Glomerular endothelial cell (primary cell): ENCODE data around the gene CDC20B. TPM values are rescaled to one million over a fixed set of nuclear protein-coding genes. Genes with fewer than 3 reads are reported as not detected.
"Not testable (repeated sequence)": the region's sequence is repeated elsewhere in the genome, so short reads cannot be mapped to it uniquely, and the experiment has no call there.

Experiments
- DNase-seq: peaks from one replicate; pipeline ENCODE4 v3.0.0-alpha.2; 2011; ENCODE audit warnings: low read depth, low spot score; ENCODE audit errors: extremely low read depth
- total RNA-seq: library from RNA; depleted of rRNA; stranded (reverse); fragments of >200 nt; gene quantifications from 2 replicates; pipeline ENCODE4 v1.2.3, GENCODE V29; 2015

The CDC20B gene
- total RNA-seq, 1 donor from 2014 or later = 0.23 TPM

DNA sequence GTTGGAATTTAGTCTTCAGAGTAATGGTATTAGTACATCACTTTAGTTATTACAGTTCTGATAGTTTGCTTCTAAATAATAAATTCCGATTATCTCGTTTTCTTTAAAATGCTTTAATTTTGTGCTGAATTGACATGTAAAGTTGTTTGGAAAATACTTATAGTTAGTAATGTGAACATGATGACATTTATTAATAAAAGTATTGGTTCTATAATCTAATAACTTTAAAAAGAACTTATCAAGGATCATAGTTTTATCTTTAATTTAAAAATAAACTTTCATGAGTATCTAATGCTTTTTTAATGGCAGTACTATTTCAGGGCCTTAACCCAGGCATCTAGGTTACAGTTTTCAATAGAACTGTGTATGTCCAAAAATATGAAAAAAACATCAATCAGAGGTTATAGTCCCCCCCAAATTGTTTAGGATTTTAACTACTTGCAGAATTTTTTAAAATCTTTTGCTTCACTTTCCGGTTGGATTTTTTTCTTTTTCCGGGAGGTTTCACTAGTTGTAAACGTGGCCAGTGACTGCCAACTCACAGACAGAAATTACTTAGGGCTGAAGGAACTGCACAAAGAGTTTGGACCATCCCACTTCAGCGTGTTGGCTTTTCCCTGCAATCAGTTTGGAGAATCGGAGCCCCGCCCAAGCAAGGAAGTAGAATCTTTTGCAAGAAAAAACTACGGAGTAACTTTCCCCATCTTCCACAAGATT lies 12.3 kb downstream of the CDC20B start:
- peak; percentile 90 for DNase-seq

DNA sequence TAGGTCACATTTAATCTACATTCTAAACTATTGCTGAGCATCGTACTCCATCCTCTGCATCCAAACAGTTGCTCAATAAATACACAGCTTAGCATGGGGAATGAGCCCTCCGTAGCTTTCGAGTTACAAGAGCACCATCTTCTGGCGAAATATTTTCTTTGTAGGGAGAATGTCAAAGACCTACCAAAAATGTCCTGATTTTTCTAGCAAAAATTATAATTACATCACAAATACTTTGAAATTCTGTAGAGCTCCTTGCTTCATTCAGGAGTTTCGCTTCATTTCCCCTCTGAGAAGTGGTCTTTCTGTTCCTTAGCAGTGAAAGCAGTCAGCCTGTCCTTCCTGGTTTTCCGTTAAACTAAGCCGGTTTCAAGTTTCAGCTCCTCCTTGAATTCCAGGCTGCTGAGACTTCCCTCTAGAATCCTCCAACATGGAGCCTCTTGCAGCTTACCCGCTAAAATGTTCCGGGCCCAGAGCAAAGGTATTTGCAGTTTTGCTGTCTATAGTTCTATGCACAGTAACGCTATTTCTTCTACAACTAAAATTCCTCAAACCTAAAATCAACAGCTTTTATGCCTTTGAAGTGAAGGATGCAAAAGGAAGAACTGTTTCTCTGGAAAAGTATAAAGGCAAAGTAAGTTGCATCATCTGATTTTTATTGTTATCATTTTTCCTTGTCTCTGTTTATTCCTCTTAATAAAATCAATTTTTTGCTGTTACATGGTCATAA lies 13.0 kb downstream of the CDC20B start, which contains the start of gene GPX8:
Gene GPX8, plus strand, starts transcription at position 409 of the 730 bp plus-strand sequence. Its CDS starts 22 bp downstream, at position 431.
- peak; percentile 85 for DNase-seq

GRCh38 chr5:55154873-55155272 lies 18.1 kb downstream of the CDC20B start:
- peak; percentile 77 for DNase-seq

DNA sequence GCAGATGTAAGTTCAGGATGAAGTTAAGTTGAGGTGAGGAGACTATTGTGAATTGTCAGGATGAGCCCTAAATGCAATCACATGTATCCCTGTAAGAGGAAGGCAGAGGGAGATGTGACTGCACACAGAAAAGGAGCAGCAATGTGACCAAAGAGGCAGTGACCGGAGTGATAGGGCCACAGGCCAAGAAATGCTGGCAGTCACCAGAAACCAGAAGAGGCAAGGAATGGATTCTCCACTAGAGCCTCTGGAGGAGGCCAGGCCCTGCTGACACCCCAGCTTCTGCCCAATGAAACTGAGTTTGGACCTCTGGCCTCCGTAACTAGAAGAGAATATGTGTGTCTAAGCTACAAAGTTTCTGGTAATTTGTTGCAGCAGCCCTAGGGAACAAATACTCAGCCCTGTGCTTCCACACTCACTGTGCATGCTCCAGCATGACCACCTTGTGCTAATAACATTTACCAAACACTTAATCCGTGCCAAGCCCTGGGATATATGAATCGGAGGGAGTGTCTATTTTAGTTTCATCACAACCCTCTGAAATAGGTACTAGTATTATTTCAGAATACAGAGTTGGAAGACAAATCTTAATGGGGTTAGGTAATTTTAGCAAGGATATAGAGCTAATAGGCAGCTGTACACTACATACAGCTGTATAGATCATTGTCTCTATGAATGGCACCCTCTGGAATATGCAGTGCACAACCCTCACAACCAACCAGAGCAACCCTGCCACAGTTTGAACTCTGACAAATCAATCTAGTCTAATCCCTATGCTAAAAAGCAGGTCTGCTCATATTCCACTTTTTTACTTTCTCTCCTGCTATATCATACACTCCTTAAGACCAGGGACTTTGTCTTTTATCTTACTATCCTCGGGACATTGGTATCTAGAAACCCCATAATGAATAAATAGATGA lies 20.8 kb downstream of the CDC20B start:
- no peak for DNase-seq

GRCh38 chr5:55149308-55149795 lies 23.6 kb downstream of the CDC20B start:
- DNase-seq = no peak

DNA sequence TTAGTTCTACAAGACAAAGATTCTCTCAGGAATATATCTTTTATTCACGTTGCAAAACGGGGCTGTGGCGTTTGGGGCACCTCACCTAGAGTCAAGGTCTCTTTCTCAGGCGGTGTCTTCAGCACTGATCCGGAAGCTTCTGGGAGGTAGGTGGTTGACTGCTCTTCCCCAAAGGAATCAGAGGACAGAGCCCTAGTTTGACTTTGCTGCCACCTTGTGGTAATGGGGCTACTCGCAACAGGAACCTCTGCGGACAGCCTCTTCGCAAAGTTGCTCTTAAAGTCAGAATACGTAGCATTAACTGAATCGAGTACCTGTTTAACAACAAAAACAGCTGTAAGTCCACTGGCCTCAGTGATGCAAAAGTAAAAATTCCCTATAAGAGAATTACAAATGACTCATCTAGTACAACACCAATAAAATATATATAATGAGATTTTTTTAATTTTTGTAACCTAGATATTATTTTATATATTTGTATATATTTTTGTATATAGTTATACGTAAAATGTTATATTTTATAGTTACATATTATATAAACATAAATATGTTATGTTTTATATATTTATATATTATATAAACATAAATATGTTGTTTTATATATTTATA lies 26.3 kb downstream of the CDC20B start:
- DNase-seq = peak; percentile 69

- DNase-seq = no peak
These were observed 26.9 kb downstream of the CDC20B start for GRCh38 chr5:55146080-55146479.

- no peak for DNase-seq
These were observed 29.4 kb downstream of the CDC20B start for GRCh38 chr5:55143624-55144023.

DNA sequence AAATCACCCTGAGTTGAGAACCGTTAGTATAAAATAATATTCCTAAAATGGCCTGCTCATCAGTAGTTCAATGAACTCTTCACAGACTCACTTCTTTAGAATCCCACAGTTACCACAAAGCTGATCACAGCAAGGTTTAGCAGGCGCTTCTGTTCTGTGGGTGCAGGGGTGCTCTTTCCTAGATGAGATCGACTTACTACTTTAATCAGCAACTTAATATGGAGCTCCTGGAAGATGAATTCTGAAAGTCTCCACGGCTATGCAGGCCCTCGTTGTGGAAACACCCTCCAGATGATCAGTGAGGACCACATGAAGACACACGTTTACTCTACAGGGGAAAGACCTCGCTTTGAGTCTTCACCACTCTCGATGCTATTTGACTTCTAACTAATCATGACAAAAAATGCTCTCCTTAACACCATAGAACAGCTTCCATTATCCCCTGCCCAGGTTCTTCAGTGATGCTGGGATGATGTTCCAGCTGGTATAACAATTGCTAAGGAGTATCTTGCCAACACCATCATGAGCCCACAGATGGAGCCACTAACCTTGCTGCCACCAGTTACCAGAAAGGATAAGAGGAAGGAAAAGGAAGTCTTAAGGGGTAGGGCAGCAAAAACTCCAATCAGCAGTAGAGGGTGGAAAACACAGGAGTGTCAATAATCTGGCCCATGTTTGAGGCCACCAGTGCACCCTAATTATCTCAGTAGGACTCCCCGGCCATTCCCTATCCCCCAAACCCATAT lies 30.9 kb downstream of the CDC20B start:
- no peak for DNase-seq

- DNase-seq = no peak
These were observed 31.9 kb downstream of the CDC20B start for GRCh38 chr5:55140908-55141665.

- no peak for DNase-seq
These were observed 36.5 kb downstream of the CDC20B start for GRCh38 chr5:55136521-55136920.

- no peak for DNase-seq
These were observed 38.8 kb downstream of the CDC20B start for GRCh38 chr5:55134053-55134722.

DNA sequence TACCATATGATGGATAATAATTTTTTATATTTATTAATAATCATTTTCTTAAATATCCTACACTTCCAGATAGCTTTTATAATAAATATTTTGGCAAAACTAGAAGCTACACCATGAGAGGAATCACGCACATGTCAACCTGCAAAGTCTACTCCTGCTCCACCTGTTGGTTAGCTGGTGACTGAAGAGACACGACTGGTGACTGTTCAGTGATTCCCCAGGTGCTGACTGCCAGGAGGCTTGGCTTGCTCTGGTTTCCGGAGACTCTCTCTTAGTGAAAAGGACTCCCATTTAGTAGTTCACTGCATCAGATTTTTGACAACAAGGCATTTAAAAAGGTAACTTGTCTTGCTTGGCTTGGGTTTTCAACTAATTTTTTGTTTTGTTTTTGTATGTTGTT lies 49.6 kb downstream of the CDC20B start:
- DNase-seq = no peak

DNA sequence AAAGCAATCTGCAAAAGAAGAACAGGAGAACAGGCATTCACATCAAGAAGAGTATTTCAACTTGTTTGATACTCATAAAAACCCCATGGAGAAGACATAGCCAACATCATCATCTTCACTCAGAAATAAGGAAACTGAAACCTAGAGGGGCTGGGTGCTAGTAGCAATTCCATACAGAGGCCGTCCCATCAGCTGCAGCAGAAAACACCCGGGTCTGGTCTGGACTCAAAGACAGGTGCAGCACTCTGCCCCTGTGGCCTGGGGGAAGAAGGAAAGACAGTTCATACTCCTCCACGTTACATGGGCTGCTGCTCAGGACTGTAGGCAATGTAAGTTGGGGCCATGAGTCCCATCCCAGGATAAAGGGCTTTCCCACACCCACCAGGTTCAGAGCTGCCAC lies 58.9 kb downstream of the CDC20B start:
- DNase-seq = no peak

- DNase-seq = no peak
These were observed 59.6 kb downstream of the CDC20B start for GRCh38 chr5:55113327-55113726.

GRCh38 chr5:55110217-55110616 lies 62.8 kb downstream of the CDC20B start:
- DNase-seq = peak; percentile 5

DNA sequence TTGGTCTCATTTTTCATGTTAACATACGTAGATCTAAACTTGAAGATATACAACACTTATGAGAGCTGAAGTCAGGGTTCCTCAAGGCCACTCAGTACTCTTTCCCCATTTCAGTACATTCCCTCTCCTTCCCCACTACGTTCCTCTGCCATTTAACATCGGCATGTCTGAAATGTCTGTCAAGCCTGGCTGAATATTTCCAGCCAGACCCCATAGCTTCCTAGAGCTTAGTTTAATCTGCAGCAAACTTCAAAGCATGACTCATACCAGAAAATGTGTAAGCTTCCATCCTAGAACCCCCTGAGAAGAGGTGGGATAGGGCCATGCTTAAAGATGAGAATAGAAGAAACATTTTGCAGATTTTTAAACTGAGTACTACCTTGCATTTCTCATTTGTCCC lies 64.3 kb downstream of the CDC20B start:
- DNase-seq = no peak

GRCh38 chr5:55105976-55106375 lies 67.0 kb downstream of the CDC20B start:
- DNase-seq = not testable (repeated sequence)
